Measurements from ENCODE around the gene NEU3.

GRCh38 chr11:75025561-75025960 lies 36.8 kb downstream of the NEU3 start:
- TF ChIP-seq CTCF (IDR thresholded peaks at IDR 0.05; ENCODE audit: insufficient read depth, low read depth, low read length) (no peak), EZH2 (IDR thresholded peaks at IDR 0.05; ENCODE audit: insufficient read depth, low read length) (no peak)

Data from astrocyte (in vitro differentiated cells and primary cell).